OCI-LY7 (cell line): Measurements from ENCODE around the gene GATA5. TPM values are rescaled to one million over a fixed set of nuclear protein-coding genes. Genes with fewer than 3 reads are reported as not detected.

Experiments
- BruUV-seq: library from RNA; stranded (reverse); fragments of 400-500 nt; replicated peaks from 2 replicates; lab custom pipeline; 2021; lab: Mats Ljungman, UMichigan
- CTCF ChIA-PET: fragments of 300-600 bp; sonication (Branson Sonifier 250); formaldehyde crosslinking; loops from one replicate; lab custom pipeline; 2022; ENCODE audit warnings: antibody characterized with exemption; ENCODE audit not compliant: unreplicated experiment; lab: Charles Lee
- POLR2A ChIA-PET: fragments of 300-600 bp; sonication (Branson Sonifier 250); formaldehyde crosslinking; loops from one replicate; lab custom pipeline; 2022; ENCODE audit warnings: antibody characterized with exemption; lab: Charles Lee
- DNase-seq: peaks from one replicate; pipeline ENCODE4 v3.0.0-alpha.2; 2015; ENCODE audit warnings: low spot score
- H2AFZ ChIP-seq: fragments of 200-600 bp; sonication (generic), shearing (Covaris generic); 2 replicates; pipeline ENCODE4 v1.6.1; 2014; ENCODE audit warnings: mild to moderate bottlenecking, antibody characterized with exemption, low read length, moderate library complexity
- H3K27ac ChIP-seq: fragments of 200-600 bp; sonication (generic); 2 replicates; pipeline ENCODE4 v1.5.1; 2014; ENCODE audit warnings: mixed run types, low read depth, mild to moderate bottlenecking, moderate library complexity, low read length, inconsistent platforms; ENCODE audit not compliant: poor library complexity, severe bottlenecking
- H3K36me3 ChIP-seq: fragments of 200-600 bp; sonication (generic); 2 replicates; pipeline ENCODE4 v1.6.1; 2014; ENCODE audit warnings: mild to moderate bottlenecking, antibody characterized with exemption, low read length, moderate library complexity, mixed read lengths; ENCODE audit not compliant: insufficient read depth
- H3K4me1 ChIP-seq: fragments of 200-600 bp; sonication (generic); 2 replicates; pipeline ENCODE4 v1.5.1; 2014; ENCODE audit warnings: mild to moderate bottlenecking, low read length; ENCODE audit not compliant: insufficient read depth, poor library complexity, severe bottlenecking
- H3K4me2 ChIP-seq: fragments of 200-600 bp; sonication (generic); 2 replicates; pipeline ENCODE4 v1.6.1; 2014; ENCODE audit warnings: mild to moderate bottlenecking, low read length
- H3K4me3 ChIP-seq: fragments of 200-600 bp; sonication (generic); 2 replicates; pipeline ENCODE4 v1.5.1; 2014; ENCODE audit warnings: mild to moderate bottlenecking, low read depth, low read length; ENCODE audit not compliant: poor library complexity, severe bottlenecking
- H3K79me2 ChIP-seq: fragments of 200-600 bp; sonication (generic); 2 replicates; pipeline ENCODE4 v1.6.1; 2016; ENCODE audit warnings: low read depth, mild to moderate bottlenecking, low read length, moderate library complexity, mixed read lengths; ENCODE audit not compliant: insufficient read depth
- H3K9me2 ChIP-seq: fragments of 200-600 bp; sonication (generic); 2 replicates; pipeline ENCODE4 v1.6.1; 2016; ENCODE audit warnings: mild to moderate bottlenecking, low read length, mixed read lengths; ENCODE audit not compliant: insufficient read depth
- H3K9me3 ChIP-seq: fragments of 200-600 bp; sonication (generic); 2 replicates; pipeline ENCODE4 v1.6.1; 2014; ENCODE audit warnings: mild to moderate bottlenecking, mixed run types, low read length, mixed read lengths
- H4K20me1 ChIP-seq: fragments of 200-600 bp; sonication (generic); 2 replicates; pipeline ENCODE4 v1.6.1; 2014; ENCODE audit warnings: mild to moderate bottlenecking, antibody characterized with exemption, low read length, moderate library complexity, mixed read lengths; ENCODE audit not compliant: insufficient read depth
- CTCF ChIP-seq: fragments of 200-600 bp; sonication (generic); conservative IDR thresholded peaks from 2 replicates; pipeline ENCODE4 v1.5.1; 2014; ENCODE audit warnings: mild to moderate bottlenecking, antibody characterized with exemption, low read length, moderate library complexity, mixed read lengths
- EZH2phosphoT487 ChIP-seq: fragments of 200-600 bp; sonication (generic); IDR thresholded peaks from 2 replicates; pipeline ENCODE4 v1.6.1; 2018; ENCODE audit warnings: low read depth, borderline replicate concordance, mild to moderate bottlenecking, mixed run types, antibody characterized with exemption, low read length, moderate library complexity, mixed read lengths
- intact Hi-C: fragments of 100-400 bp; cut with micrococcal nuclease; formaldehyde crosslinking; loops from one replicate; pipeline ENCODE4 v1.10.0; 2022; ENCODE audit not compliant: unreplicated experiment
- total RNA-seq, 2 experiments: library from RNA; depleted of rRNA in 1 of 2; stranded (reverse); fragments of >200 nt in 1 of 2; shearing (Covaris generic) in 1 of 2; gene quantifications; 2 replicates each; pipeline ENCODE4 v1.2.3, GENCODE V29; 2014 to 2022

The GATA5 gene
- total RNA-seq, 2 experiments from 2014 or later = not detected

- POLR2A ChIA-PET = no interaction called here
- BruUV-seq = no TSS peak
- CTCF ChIA-PET = no interaction called here
- no peaks in the 10 kb centered on the region for H3K9me3 ChIP-seq
- intact Hi-C loops = no loop called here
- no peaks in the 10 kb centered on the region for H3K4me1 ChIP-seq
- H2AFZ ChIP-seq = no peak overlapping the region
- TF ChIP-seq CTCF (no peak), EZH2phosphoT487 (no peak)
- H3K4me3 ChIP-seq = no peak overlapping the region
- no peak for DNase-seq
- no peaks in the 10 kb centered on the region for H4K20me1 ChIP-seq
- no peak overlapping the region for H3K27ac ChIP-seq
- H3K4me2 ChIP-seq = no peak overlapping the region
- no peaks in the 10 kb centered on the region for H3K79me2 ChIP-seq
- no peaks in the 10 kb centered on the region for H3K36me3 ChIP-seq
- H3K9me2 ChIP-seq = no peaks in the 10 kb centered on the region
Measured at GRCh38 chr20:62487118-62487517, 11.3 kb upstream of the GATA5 start.

GRCh38 chr20:62486484-62486883 is 10.7 kb upstream of the GATA5 start:
- POLR2A ChIA-PET = no interaction called here
- BruUV-seq = no TSS peak

GRCh38 chr20:62485701-62486089 is 9.9 kb upstream of the GATA5 start:
- H3K9me3 ChIP-seq = no peaks in the 10 kb centered on the region
- H3K9me2 ChIP-seq = no peaks in the 10 kb centered on the region
- no peak for TF ChIP-seq CTCF
- DNase-seq = no peak
- no peak overlapping the region for H2AFZ ChIP-seq
- no peaks in the 10 kb centered on the region for H4K20me1 ChIP-seq
- no peak overlapping the region for H3K4me2 ChIP-seq
- H3K79me2 ChIP-seq = no peaks in the 10 kb centered on the region
- H3K36me3 ChIP-seq = no peaks in the 10 kb centered on the region
- H3K4me1 ChIP-seq = no peaks in the 10 kb centered on the region
- BruUV-seq = no TSS peak
- ChIA-PET POLR2A (no interaction called here), CTCF (no interaction called here)
- H3K4me3 ChIP-seq = no peak overlapping the region
- intact Hi-C loops = no loop called here
- no peak overlapping the region for H3K27ac ChIP-seq

More at GRCh38 chr20:62486484-62486883, 10.7 kb upstream of the GATA5 start:
- Histone ChIP-seq H3K79me2 (no peaks in the 10 kb centered on the region), H3K9me2 (no peaks in the 10 kb centered on the region), H2AFZ (no peak overlapping the region), H3K27ac (no peak overlapping the region), H3K36me3 (no peaks in the 10 kb centered on the region), H3K4me2 (no peak overlapping the region), H3K9me3 (no peaks in the 10 kb centered on the region), H4K20me1 (no peaks in the 10 kb centered on the region), H3K4me3 (no peak overlapping the region), H3K4me1 (no peaks in the 10 kb centered on the region)
- no peak for DNase-seq
- CTCF ChIA-PET = no interaction called here
- intact Hi-C loops = no loop called here
- TF ChIP-seq CTCF (no peak), EZH2phosphoT487 (no peak)
